ENCODE measurements around the gene MARS2.
"Not testable (repeated sequence)": the region's sequence is repeated elsewhere in the genome, so short reads cannot be mapped to it uniquely, and the experiment has no call there.

The MARS2 gene

DNA sequence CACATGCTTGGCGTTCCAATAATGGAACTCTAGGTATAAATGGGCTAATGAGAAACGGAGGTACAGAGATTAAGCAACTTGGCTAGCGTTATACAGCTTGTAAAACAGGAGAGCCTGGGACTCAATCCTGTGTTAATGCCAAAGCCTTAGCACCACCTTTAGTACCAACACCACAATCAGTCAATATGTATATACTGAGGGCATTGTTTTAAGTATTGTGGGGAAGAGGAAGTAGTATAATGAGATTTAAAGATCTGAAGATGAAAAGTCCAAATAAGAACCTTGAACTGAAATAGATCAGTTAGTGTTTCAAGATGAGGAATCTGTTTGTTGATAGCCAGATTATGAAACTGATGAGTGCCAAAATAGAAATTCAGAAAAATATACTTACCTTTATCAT, 8.1 kb downstream of the MARS2 start:
- peaks cover 46% of the 10 kb centered on the region for H3K36me3 ChIP-seq (ENCODE audit: insufficient read depth, insufficient read length, low read length)
- no peaks in the 10 kb centered on the region for H3K4me1 ChIP-seq (ENCODE audit: insufficient read depth, insufficient read length)
- H3K9me3 ChIP-seq (ENCODE audit: insufficient read depth, low read length) = no peaks in the 10 kb centered on the region
- no peaks in the 10 kb centered on the region for H3K27me3 ChIP-seq (ENCODE audit: insufficient read depth, insufficient read length)
- DNase-seq (ENCODE audit: low read depth, low spot score) = no peak
- TF ChIP-seq ZNF274 (IDR thresholded peaks at IDR 0.05; ENCODE audit: low read depth, low read length) (no peak), YY1 (IDR thresholded peaks at IDR 0.05; ENCODE audit: insufficient read depth, insufficient read length) (no peak), SUZ12 (IDR thresholded peaks at IDR 0.05; ENCODE audit: extremely low read depth, insufficient read depth, insufficient read length) (no peak)
- H3K4me3 ChIP-seq (ENCODE audit: insufficient read length, low read depth) = no peak overlapping the region
- H3K9ac ChIP-seq (ENCODE audit: insufficient read length, low read depth) = no peak overlapping the region

DNA sequence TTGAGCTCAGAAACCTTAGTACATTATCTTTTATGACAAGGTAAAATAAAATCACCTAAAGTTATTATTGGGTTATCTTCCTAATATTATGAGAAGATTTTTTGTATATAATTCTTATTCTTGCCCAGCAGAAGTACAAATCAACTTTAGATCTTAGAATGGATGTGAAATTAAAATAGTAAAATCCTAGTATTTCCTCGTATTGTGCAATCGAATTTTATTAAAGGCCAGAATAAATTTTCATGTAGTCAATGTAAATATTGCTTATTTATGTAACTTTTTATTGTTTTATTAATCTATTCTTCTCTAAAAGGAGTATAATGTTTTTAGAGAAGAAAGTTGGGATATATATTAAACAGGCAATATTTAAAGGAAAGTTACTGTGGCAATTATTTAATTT, 12.7 kb downstream of the MARS2 start:
- Histone ChIP-seq H3K9ac (ENCODE audit: insufficient read length, low read depth) (no peak overlapping the region), H3K4me3 (ENCODE audit: insufficient read length, low read depth) (no peak overlapping the region), H3K27me3 (ENCODE audit: insufficient read depth, insufficient read length) (no peaks in the 10 kb centered on the region), H3K4me1 (ENCODE audit: insufficient read depth, insufficient read length) (no peaks in the 10 kb centered on the region), H3K36me3 (ENCODE audit: insufficient read depth, insufficient read length, low read length) (peaks cover 12% of the 10 kb centered on the region), H3K9me3 (ENCODE audit: insufficient read depth, low read length) (no peaks in the 10 kb centered on the region)
- no peak for DNase-seq (ENCODE audit: low read depth, low spot score)
- TF ChIP-seq ZNF274 (IDR thresholded peaks at IDR 0.05; ENCODE audit: low read depth, low read length) (no peak), YY1 (IDR thresholded peaks at IDR 0.05; ENCODE audit: insufficient read depth, insufficient read length) (no peak), SUZ12 (IDR thresholded peaks at IDR 0.05; ENCODE audit: extremely low read depth, insufficient read depth, insufficient read length) (no peak)

DNA sequence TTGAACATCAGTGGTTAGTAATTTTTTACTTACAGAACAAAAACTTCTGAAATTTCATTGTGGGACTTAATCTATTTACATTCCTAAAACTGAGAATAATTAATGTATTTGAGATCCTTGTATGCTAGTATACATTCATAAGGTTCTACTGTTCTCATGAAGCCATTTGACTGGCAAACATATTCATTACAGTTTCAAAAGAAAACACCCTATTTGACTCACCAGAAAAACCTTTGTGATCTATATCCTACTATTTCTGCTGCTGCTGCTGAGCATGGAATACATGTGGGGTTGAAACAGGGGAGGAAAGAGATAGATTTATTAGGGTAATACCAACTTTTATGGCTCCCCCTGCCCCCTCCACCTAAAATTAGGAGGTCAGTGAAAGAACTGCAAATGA, 21.8 kb downstream of the MARS2 start:
- TF ChIP-seq YY1 (IDR thresholded peaks at IDR 0.05; ENCODE audit: insufficient read depth, insufficient read length) (no peak), ZNF274 (IDR thresholded peaks at IDR 0.05; ENCODE audit: low read depth, low read length) (no peak), SUZ12 (IDR thresholded peaks at IDR 0.05; ENCODE audit: extremely low read depth, insufficient read depth, insufficient read length) (no peak)
- no peak overlapping the region for H3K4me3 ChIP-seq (ENCODE audit: insufficient read length, low read depth)
- no peaks in the 10 kb centered on the region for H3K27me3 ChIP-seq (ENCODE audit: insufficient read depth, insufficient read length)
- H3K36me3 ChIP-seq (ENCODE audit: insufficient read depth, insufficient read length, low read length) = no peaks in the 10 kb centered on the region
- DNase-seq (ENCODE audit: low read depth, low spot score) = no peak
- H3K9ac ChIP-seq (ENCODE audit: insufficient read length, low read depth) = no peak overlapping the region
- no peaks in the 10 kb centered on the region for H3K4me1 ChIP-seq (ENCODE audit: insufficient read depth, insufficient read length)
- H3K9me3 ChIP-seq (ENCODE audit: insufficient read depth, low read length) = peaks cover 10% of the 10 kb centered on the region; the same call in 1 of the 2 replicates

DNA sequence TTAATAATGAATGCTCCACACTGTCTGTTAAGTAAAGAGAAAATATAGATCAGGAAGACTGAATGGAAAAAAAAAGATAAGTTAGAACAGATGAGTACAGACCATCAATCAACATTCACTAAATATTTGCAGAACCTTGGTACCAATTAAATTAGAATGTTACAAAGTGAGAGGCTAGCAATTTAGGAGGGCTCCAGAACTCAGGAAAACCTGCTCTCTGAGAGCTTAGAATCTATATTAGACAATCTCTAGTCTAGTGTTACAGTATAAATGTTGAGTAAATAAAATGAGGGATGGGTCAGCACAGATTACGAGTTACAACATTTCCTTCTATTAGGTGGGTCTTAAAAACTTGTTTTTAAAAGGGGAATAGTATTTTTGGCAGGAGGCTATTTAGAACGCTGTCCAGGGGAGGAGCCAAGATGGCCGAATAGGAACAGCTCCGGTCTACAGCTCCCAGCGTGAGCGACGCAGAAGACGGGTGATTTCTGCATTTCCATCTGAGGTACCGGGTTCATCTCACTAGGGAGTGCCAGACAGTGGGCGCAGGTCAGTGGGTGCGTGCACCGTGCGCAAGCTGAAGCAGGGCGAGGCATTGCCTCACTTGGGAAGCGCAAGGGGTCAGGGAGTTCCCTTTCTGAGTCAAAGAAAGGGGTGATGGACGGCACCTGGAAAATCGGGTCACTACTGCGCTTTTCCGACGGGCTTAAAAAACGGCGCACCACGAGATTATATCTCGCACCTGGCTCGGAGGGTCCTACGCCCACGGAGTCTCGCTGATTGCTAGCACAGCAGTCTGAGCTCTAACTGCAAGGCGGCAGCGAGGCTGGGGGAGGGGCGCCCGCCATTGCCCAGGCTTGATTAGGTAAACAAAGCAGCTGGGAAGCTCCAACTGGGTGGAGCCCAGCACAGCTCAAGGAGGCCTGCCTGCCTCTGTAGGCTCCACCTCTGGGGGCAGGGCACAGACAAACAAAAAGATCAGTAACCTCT, 23.7 kb downstream of the MARS2 start:
- not testable (repeated sequence) for DNase-seq (ENCODE audit: low read depth, low spot score); H3K4me1 ChIP-seq (ENCODE audit: insufficient read depth, insufficient read length); H3K36me3 ChIP-seq (ENCODE audit: insufficient read depth, insufficient read length, low read length); H3K4me3 ChIP-seq (ENCODE audit: insufficient read length, low read depth); H3K27me3 ChIP-seq (ENCODE audit: insufficient read depth, insufficient read length); H3K9ac ChIP-seq (ENCODE audit: insufficient read length, low read depth)
- peaks cover 10% of the 10 kb centered on the region; the same call in 1 of the 2 replicates for H3K9me3 ChIP-seq (ENCODE audit: insufficient read depth, low read length)

DNA sequence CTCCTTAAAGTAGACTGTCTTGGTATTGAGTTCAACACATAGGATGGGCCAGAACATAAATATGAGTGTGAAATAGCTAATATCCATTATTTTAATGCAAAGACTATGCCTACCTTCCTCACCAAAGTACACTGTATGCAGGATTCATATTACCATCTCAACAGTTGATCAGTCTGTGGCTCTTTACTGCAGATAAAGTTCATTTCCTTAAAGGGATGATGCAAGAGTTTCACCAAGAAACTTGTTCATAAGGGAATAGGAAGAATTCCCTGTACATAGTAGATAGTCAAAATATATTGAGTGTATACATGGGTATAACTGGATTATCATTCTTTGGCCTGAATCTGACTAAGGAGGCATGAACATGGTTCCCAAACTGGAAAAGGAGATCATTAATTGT, 35.0 kb downstream of the MARS2 start:
- Histone ChIP-seq H3K4me1 (ENCODE audit: insufficient read depth, insufficient read length) (no peaks in the 10 kb centered on the region), H3K27me3 (ENCODE audit: insufficient read depth, insufficient read length) (no peaks in the 10 kb centered on the region), H3K9ac (ENCODE audit: insufficient read length, low read depth) (no peak overlapping the region), H3K4me3 (ENCODE audit: insufficient read length, low read depth) (no peak overlapping the region), H3K9me3 (ENCODE audit: insufficient read depth, low read length) (no peaks in the 10 kb centered on the region), H3K36me3 (ENCODE audit: insufficient read depth, insufficient read length, low read length) (no peaks in the 10 kb centered on the region)
- TF ChIP-seq SUZ12 (IDR thresholded peaks at IDR 0.05; ENCODE audit: extremely low read depth, insufficient read depth, insufficient read length) = no peak
- no peak for TF ChIP-seq ZNF274 (IDR thresholded peaks at IDR 0.05; ENCODE audit: low read depth, low read length)
- TF ChIP-seq YY1 (IDR thresholded peaks at IDR 0.05; ENCODE audit: insufficient read depth, insufficient read length) = no peak
- no peak for DNase-seq (ENCODE audit: low read depth, low spot score)
